Frontal cortex (tissue), 4 donors: ENCODE data around the gene GMCL2. TPM values are rescaled to one million over a fixed set of nuclear protein-coding genes. Genes with fewer than 3 reads are reported as not detected.

ENCODE experiments used
- DNase-seq, 2 donors: peaks; one replicate each; pipeline ENCODE4 v3.0.0; 2012; ENCODE audit warnings: low spot score in 2 of 2
- FAIRE-seq: peaks from 2 replicates; lab custom pipeline; 2012; peaks lifted over from hg19 to GRCh38; lab: Jason Lieb, UNC
- total RNA-seq: library from RNA; depleted of rRNA; stranded (reverse); fragments of >200 nt; gene quantifications from one replicate; pipeline ENCODE4 v1.2.3, GENCODE V29; 2014
- donor health status: control.
- donor health status: control.
- donor health status: control.

The GMCL2 gene
- total RNA-seq, 1 donor from 2014 or later = not detected

DNA sequence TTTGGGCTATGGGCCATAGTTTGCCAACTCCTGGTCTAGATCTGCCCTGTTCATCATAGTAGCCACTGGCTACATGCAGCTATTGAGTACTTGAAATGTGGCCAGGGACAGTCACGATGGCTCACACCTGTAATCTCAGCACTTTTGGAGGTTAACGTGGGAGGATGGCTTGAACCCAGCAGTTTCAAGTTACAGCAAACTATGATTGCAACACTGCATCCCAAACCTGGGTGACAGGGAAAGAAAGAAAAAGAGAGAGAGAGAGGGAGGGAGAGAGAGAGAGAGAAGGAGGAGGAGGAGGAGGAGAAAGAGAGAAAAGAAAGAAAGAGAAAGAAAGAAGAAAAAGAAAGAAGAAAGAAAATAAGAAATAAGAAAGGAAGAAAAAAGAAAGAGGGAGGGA is 5.1 kb upstream of the GMCL2 start:
- FAIRE-seq = no peak
- DNase-seq = no peak

- DNase-seq (no peak), FAIRE-seq (no peak)
Observed at GRCh38 chr5:178191661-178192060, 4.5 kb upstream of the GMCL2 start.

- DNase-seq (no peak), FAIRE-seq (no peak)
Observed at GRCh38 chr5:178189433-178189832, 2.3 kb upstream of the GMCL2 start.

GRCh38 chr5:178186427-178186826 is 744 bp downstream of the GMCL2 start:
- DNase-seq (no peak), FAIRE-seq (no peak)

DNA sequence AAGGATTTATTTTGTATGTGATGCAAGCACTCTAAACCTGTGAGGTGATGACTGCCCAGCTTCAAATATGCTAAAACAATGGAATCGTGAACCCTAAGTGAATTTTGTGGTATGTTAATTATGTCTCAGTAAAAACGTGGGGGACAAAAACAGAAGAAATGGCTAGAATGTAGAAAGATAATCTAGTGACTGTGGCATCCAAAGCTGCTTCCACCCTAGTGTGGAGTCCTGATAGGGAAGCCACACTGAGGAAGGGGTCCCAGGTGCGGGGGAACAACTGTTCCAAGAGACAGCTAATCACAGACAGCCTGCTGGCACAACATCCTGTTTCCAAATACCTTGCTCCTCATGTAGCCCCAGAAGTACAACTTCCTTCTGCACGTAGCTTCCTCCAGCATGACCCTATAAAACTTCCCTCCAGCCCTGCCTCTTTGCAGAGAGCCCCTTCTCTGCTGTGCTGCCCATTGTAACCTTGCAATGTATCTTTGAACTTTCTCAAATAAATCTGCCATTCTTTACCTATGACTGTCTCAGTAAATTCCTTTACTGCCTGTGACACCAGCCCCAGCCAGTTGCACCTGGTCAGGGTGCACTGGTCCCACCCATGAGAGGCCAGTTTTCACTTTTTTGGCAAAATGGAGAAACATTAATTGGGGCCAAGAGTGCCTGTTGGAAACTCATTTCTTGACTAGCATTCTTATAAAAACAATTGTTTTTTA is 4.9 kb downstream of the GMCL2 start:
- FAIRE-seq = no peak
- DNase-seq = no peak

GRCh38 chr5:178180141-178180863 is 6.9 kb downstream of the GMCL2 start:
- no peak for FAIRE-seq
- DNase-seq = no peak

DNA sequence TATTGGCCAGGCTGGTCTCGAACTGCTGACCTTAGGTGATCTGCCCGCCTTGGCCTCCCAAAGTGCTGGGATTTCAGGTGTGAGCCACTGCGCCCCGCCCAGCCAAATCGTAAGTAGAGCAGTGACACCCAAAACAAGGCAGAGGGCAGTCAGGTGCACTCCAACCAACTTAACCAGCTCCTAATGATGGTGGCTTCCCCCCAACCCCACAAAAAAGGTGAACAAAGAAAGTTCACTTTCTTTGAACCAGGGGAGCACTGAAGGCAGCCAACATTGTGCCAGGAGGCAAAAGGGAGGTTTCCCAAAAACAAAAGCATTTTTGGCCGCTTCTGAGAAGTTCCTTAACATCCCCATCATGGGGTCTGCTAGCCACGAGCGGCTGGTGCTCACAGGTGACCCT is 9.6 kb downstream of the GMCL2 start:
- DNase-seq = no peak
- no peak for FAIRE-seq

DNA sequence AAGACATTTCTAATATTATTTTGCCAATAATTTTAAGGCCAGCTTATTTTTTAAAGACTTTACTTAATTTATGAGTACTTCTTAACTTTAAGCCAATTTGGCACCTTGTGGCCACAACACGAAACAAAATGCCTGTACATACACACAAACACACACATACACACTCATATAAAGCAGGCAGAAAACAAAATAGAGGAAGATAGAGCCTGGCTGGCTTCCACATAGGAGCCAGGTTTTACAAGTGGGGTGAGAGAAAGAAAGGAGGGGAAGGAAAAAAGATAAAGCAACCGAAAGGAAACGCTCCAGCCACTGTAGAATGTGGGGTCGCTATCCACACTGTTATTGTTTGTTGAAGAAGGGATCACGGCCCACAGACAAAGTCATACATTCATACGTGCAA is 10.4 kb downstream of the GMCL2 start:
- FAIRE-seq (no peak), DNase-seq (no peak)

GRCh38 chr5:178174456-178174855 is 12.7 kb downstream of the GMCL2 start:
- DNase-seq (no peak), FAIRE-seq (no peak)

GRCh38 chr5:178170455-178170854 is 16.7 kb downstream of the GMCL2 start:
- DNase-seq = no peak
- no peak for FAIRE-seq

DNA sequence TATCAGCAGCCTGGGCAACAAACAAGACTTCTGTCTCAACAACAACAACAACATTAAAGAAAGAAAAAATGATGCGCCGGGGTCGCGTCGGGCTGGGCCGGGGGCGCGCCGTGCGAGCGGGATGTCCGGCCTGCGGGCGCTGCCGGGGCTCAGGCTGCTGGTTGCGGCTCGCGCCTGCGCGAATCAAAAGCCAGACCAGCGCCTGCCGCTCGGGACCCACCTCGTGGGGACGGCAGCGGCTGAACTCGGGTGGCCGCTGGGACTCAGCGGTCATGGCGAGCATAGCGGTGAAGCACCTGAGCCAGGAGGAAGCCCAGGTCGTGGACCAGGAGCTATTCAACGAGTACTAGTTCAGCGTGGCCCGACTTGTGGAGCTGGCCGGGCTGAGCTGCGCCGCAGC is 21.6 kb downstream of the GMCL2 start:
- DNase-seq (no peak), FAIRE-seq (no peak)

GRCh38 chr5:178163772-178164735 is 23.1 kb downstream of the GMCL2 start:
- no peak for FAIRE-seq
- DNase-seq = peak; percentile 84 to 94

GRCh38 chr5:178162481-178162880 is 24.7 kb downstream of the GMCL2 start:
- DNase-seq (no peak), FAIRE-seq (no peak)

GRCh38 chr5:178160176-178160575 is 27.0 kb downstream of the GMCL2 start:
- no peak for FAIRE-seq
- DNase-seq = no peak

DNA sequence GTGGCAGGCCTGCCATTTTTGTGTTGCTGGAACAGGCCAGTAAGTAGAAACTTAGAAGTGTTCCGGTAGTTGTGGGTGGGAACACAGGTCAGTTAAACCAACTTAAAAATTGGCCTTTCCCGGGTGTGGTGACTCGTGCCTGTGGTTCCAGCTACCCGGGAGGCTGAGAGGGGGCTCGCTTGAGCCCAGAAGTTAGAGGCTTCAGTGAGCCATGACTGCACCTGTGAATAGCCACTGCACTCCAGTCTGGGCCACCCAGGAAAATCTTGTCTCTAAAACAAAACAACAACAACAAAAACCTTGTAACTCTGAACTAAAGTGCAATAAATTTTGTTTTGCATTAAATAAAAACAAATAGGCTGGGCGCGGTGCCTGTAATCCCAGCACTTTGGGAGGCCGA is 32.1 kb downstream of the GMCL2 start:
- DNase-seq (no peak), FAIRE-seq (no peak)

DNA sequence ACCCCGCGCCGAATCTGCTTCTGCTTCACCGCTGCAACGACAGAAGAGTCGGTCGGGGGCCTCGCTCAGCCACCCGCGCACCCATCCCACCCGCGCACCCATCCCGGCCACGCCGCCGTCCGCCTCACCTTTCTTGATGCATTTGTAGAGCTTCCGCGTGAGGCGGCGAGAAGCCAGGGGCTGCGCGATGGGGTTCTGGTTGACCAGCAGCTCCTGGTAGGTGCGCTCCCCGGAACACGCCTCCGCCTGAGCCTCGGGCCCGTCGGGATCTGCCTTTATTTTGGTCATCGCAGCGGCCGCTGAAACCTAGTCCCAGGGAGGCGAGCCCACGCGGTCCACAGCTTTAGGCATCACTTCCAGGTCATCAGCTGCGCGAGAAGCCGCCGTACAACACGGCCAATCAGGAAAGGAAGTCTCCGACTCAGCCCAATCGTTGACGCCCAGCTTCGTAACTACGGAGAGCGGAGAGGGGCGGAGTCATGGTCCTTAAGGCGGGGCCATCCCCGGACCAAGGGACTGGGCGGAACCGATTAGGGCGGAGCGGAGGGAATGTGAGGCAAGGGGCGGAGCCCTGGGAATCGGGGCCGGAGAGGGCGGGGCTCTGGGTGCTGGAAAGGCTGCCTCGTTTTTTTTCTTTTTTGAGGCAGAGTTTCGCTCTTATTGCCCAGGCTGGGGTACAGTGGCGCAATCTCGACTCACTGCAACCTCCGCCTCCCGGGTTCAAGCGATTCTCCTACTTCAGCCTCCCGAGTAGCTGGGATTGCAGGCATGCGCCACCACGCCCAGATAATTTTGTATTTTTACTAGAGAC is 33.4 kb downstream of the GMCL2 start, which contains the start of gene NHP2:
Gene NHP2, minus strand, starts transcription at position 356 of the 811 bp plus-strand sequence. Its CDS starts 68 bp downstream, at position 288.
- FAIRE-seq (peak; percentile 97), DNase-seq (peak; percentile 95 to 99)

DNA sequence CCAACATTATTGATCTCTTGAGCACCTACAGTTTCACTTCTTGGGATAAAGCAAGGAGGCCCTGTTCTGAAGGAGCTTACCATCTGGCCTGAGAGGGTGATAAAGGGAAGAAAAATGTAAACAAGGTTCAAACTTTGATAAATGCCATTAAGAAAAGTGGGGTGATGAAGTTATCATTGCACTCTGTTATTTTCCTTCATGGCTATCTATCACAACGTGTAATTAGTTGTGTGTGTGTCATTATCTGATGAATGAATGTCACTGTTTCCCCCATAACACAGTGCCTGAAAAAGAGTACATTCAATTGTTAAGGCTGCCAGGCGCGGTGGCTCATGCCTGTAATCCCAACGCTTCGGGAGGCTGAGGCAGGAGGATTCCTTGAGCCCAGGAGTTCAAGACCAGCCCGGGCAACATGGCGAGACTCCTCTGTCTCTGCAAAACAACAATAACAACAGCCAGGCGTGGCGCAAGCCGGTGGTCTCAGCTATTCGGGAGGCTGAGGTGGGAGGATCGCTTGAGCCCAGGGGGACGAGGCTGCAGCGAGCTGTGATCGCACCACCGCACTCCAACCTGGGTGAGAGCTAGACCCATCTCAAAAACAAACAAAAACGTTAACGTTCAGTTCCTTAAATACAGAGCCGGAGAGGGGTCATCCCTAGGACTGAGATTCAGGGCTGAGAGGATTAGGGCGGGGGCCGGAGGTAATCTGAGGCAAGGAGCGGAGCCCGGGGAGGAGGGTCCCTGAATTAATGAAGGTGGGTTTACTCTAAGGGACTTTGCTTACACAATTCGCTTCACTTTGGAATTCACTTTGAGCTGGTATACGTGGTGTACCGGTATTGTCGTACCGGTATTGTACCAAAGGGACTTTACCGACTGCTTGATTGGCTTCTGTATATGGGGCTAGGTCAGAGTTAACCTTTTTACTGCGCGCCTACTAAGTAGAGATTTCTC is 34.4 kb downstream of the GMCL2 start:
- DNase-seq (no peak), FAIRE-seq (no peak)

GRCh38 chr5:178150977-178151734 is 36.0 kb downstream of the GMCL2 start:
- FAIRE-seq (no peak), DNase-seq (no peak)
